GM23248 (cell line): ENCODE results near the gene USP48. TPM values are rescaled to one million over a fixed set of nuclear protein-coding genes. Genes with fewer than 3 reads are reported as not detected.

ENCODE experiments used
- DNase-seq: peaks from one replicate; pipeline ENCODE4 v3.0.0-alpha.2; 2015
- H2AFZ ChIP-seq: fragments of 200-600 bp; sonication (generic); 2 replicates; pipeline ENCODE4 v1.6.1; 2016; ENCODE audit warnings: antibody characterized with exemption
- H3F3A ChIP-seq: fragments of 200-600 bp; sonication (generic); 2 replicates; pipeline ENCODE4 v1.6.1; 2016; ENCODE audit warnings: mild to moderate bottlenecking, antibody characterized with exemption, mixed run types; ENCODE audit not compliant: insufficient read depth
- H3K27ac ChIP-seq: fragments of 200-600 bp; sonication (generic); 2 replicates; pipeline ENCODE4 v1.5.1; 2016; ENCODE audit warnings: mild to moderate bottlenecking
- H3K27me3 ChIP-seq: fragments of 200-600 bp; sonication (generic); replicated peaks from 2 replicates; pipeline ENCODE4 v1.6.1; 2016; ENCODE audit warnings: mild to moderate bottlenecking; ENCODE audit not compliant: insufficient read depth
- H3K36me3 ChIP-seq: fragments of 200-600 bp; sonication (generic); 2 replicates; pipeline ENCODE4 v1.6.1; 2016; ENCODE audit warnings: low read depth, mild to moderate bottlenecking
- H3K4me1 ChIP-seq: fragments of 200-600 bp; sonication (generic); 2 replicates; pipeline ENCODE4 v1.6.1; 2016; ENCODE audit warnings: mild to moderate bottlenecking; ENCODE audit not compliant: insufficient read depth
- H3K4me2 ChIP-seq: fragments of 200-600 bp; sonication (generic); one replicate; pipeline ENCODE4 v1.6.1; 2016; ENCODE audit warnings: mild to moderate bottlenecking; ENCODE audit not compliant: unreplicated experiment
- H3K4me3 ChIP-seq: fragments of 200-600 bp; sonication (generic); 2 replicates; pipeline ENCODE4 v1.5.1; 2016; ENCODE audit warnings: mild to moderate bottlenecking
- H3K79me2 ChIP-seq: fragments of 200-600 bp; sonication (generic); 2 replicates; pipeline ENCODE4 v1.6.1; 2016; ENCODE audit warnings: mild to moderate bottlenecking; ENCODE audit not compliant: insufficient read depth
- H3K9ac ChIP-seq: fragments of 200-600 bp; sonication (generic); 2 replicates; pipeline ENCODE4 v1.6.1; 2016; ENCODE audit warnings: mild to moderate bottlenecking
- H3K9me2 ChIP-seq: fragments of 200-600 bp; sonication (generic); 2 replicates; pipeline ENCODE4 v1.6.1; 2016; ENCODE audit warnings: mixed run types, mild to moderate bottlenecking, moderate library complexity; ENCODE audit not compliant: insufficient read depth
- H3K9me3 ChIP-seq: fragments of 200-600 bp; sonication (generic); one replicate; pipeline ENCODE4 v1.6.1; 2017; ENCODE audit warnings: low read depth
- H4K20me1 ChIP-seq: fragments of 200-600 bp; sonication (generic); 2 replicates; pipeline ENCODE4 v1.6.0; 2016; ENCODE audit not compliant: insufficient read depth
- EZH2 ChIP-seq: fragments of 200-600 bp; sonication (generic); IDR thresholded peaks from 2 replicates; pipeline ENCODE4 v1.6.1; 2018; ENCODE audit warnings: antibody characterized with exemption, mild to moderate bottlenecking; ENCODE audit not compliant: insufficient read depth, poor library complexity, severe bottlenecking
- EZH2phosphoT487 ChIP-seq: fragments of 200-600 bp; sonication (generic); IDR thresholded peaks from 2 replicates; pipeline ENCODE4 v1.6.1; 2018; ENCODE audit warnings: antibody characterized with exemption, moderate library complexity, mild to moderate bottlenecking, low read depth; ENCODE audit not compliant: insufficient read depth
- WGBS, 2 experiments: methylation state at CpG; one replicate each; pipeline ENCODE4 v1.1.6; 2015 to 2017; ENCODE audit warnings: low lambda C conversion rate in 2 of 2, low coverage in 1 of 2; ENCODE audit errors: missing lambda C conversion rate in 2 of 2; 5-methylcytosine and 5-hydroxymethylcytosine counted together
- in situ Hi-C: fragments of 300-500 bp; cut with MboI; formaldehyde crosslinking; loops from 2 replicates; pipeline ENCODE4 v1.15.0; 2020
- polyA plus RNA-seq: library from polyadenylated mRNA; unstranded; fragments of >200 nt; fragmentation: Nextera tagmentation; extraction: Ambion mirVana; gene quantifications from 2 replicates; pipeline ENCODE4 v1.2.1, GENCODE V29; 2016
- total RNA-seq: library from RNA; depleted of rRNA; stranded (reverse); fragments of >200 nt; shearing (Covaris generic); gene quantifications from 2 replicates; pipeline ENCODE4 v1.2.3, GENCODE V29; 2014; rRNA removed

The USP48 gene
- 34.3 and 43.0 TPM in 2 replicates for total RNA-seq
- polyA plus RNA-seq: 52.6 and 60.4 TPM in 2 replicates

- peak within 1 kb of the TSS; percentile 99 for H3K9ac ChIP-seq
- H3K36me3 ChIP-seq: no peaks in the 10 kb centered on the region
- peaks cover 27% of the 10 kb centered on the region for H3F3A ChIP-seq
- peaks cover 47% of the 10 kb centered on the region for H3K79me2 ChIP-seq
- in situ Hi-C loops: no loop called here
- no peaks in the 10 kb centered on the region for H3K9me2 ChIP-seq
- TF ChIP-seq EZH2phosphoT487 (no peak), EZH2 (no peak)
- H3K27me3 ChIP-seq: no peaks in the 10 kb centered on the region
- H3K4me3 ChIP-seq: peak within 1 kb of the TSS; percentile 99
- peak within 1 kb of the TSS; percentile 89 for H2AFZ ChIP-seq
- H3K4me1 ChIP-seq: peaks cover 11% of the 10 kb centered on the region
- no peaks in the 10 kb centered on the region; the same call in 1 of the 2 replicates for H4K20me1 ChIP-seq
- H3K9me3 ChIP-seq: no peaks in the 10 kb centered on the region
- peak; percentile 99 for DNase-seq
- WGBS, 2 experiments: 0 to 2% methylated on average over 65 to 68 of the region's 82 CpGs
- H3K27ac ChIP-seq: peak within 1 kb of the TSS; percentile 100
- H3K4me2 ChIP-seq: peak within 1 kb of the TSS; percentile 95
These were observed at the start of gene USP48 for GRCh38 chr1:21782868-21783678. Gene USP48 (minus strand): TSS chr1:21783149. CDS start chr1:21782957, 192 bp downstream.

- in situ Hi-C loops: no loop called here
- Histone ChIP-seq H3K4me3 (no peak overlapping the region), H3K9me2 (no peaks in the 10 kb centered on the region), H3K9ac (no peak overlapping the region), H3K4me2 (no peak overlapping the region), H3K36me3 (peaks cover 58% of the 10 kb centered on the region), H3K27me3 (no peaks in the 10 kb centered on the region), H2AFZ (no peak overlapping the region), H3K4me1 (no peaks in the 10 kb centered on the region), H3K79me2 (no peaks in the 10 kb centered on the region), H3K9me3 (no peaks in the 10 kb centered on the region), H3K27ac (no peak overlapping the region), H3F3A (peaks cover 6% of the 10 kb centered on the region; the same call in 1 of the 2 replicates), H4K20me1 (0 out of 2 replicates have a peak, but pooled peaks cover 3% of the 10 kb centered on the region)
- DNase-seq: no peak
- TF ChIP-seq EZH2phosphoT487 (no peak), EZH2 (no peak)
- WGBS, 2 experiments: 84 to 87% methylated on average over 13 to 14 of the region's 14 CpGs
These were observed 48.6 kb upstream of the USP48 start for GRCh38 chr1:21831454-21831970.

GRCh38 chr1:21830792-21831453 lies 48.0 kb upstream of the USP48 start:
- Histone ChIP-seq H4K20me1 (0 out of 2 replicates have a peak, but pooled peaks cover 3% of the 10 kb centered on the region), H3K4me1 (no peaks in the 10 kb centered on the region), H3K4me3 (no peak overlapping the region), H3K36me3 (peaks cover 52% of the 10 kb centered on the region), H2AFZ (no peak overlapping the region), H3K79me2 (peaks cover 4% of the 10 kb centered on the region; the same call in 1 of the 2 replicates), H3K27me3 (no peaks in the 10 kb centered on the region), H3K9me3 (no peaks in the 10 kb centered on the region), H3K9ac (no peak overlapping the region), H3K4me2 (no peak overlapping the region), H3F3A (peaks cover 6% of the 10 kb centered on the region; the same call in 1 of the 2 replicates), H3K27ac (no peak overlapping the region), H3K9me2 (no peaks in the 10 kb centered on the region)
- no peak for TF ChIP-seq EZH2phosphoT487
- TF ChIP-seq EZH2: no peak
- no peak for DNase-seq
- WGBS, 2 experiments: 91 to 95% methylated on average over 22 to 23 of the region's 23 CpGs
- in situ Hi-C loops: no loop called here

- Histone ChIP-seq H3K36me3 (peaks cover 48% of the 10 kb centered on the region), H3K27me3 (no peaks in the 10 kb centered on the region), H3K4me2 (no peak overlapping the region), H3K9me2 (no peaks in the 10 kb centered on the region), H4K20me1 (no peaks in the 10 kb centered on the region), H3K9ac (no peak overlapping the region), H2AFZ (no peak overlapping the region), H3K9me3 (no peaks in the 10 kb centered on the region), H3K4me1 (no peaks in the 10 kb centered on the region), H3K27ac (no peak overlapping the region), H3F3A (peaks cover 12% of the 10 kb centered on the region), H3K79me2 (peaks cover 5% of the 10 kb centered on the region; the same call in 1 of the 2 replicates), H3K4me3 (no peak overlapping the region)
- in situ Hi-C loops: no loop called here
- no peak for TF ChIP-seq EZH2phosphoT487
- TF ChIP-seq EZH2: no peak
- 97 to 98% methylated on average over 17 of the region's 17 CpGs for WGBS, 2 experiments
- DNase-seq: no peak
These were observed 46.3 kb upstream of the USP48 start for GRCh38 chr1:21829294-21829693.
